Measurements from ENCODE around the gene ZNF43.

ZNF43 gene

GRCh38 chr19:21841081-21841480 is 5.1 kb upstream of the ZNF43 start:
- Histone ChIP-seq H3K27me3 (ENCODE audit: insufficient read depth, low read length, poor library complexity) (no peaks in the 10 kb centered on the region), H3K4me1 (ENCODE audit: insufficient read depth, low read length) (peaks cover 33% of the 10 kb centered on the region), H3K4me2 (ENCODE audit: insufficient read depth, low read length) (no peak overlapping the region), H3K9me3 (ENCODE audit: insufficient read depth, low read length, severe bottlenecking) (no peaks in the 10 kb centered on the region), H4K20me1 (ENCODE audit: insufficient read depth, low read length) (peaks cover 22% of the 10 kb centered on the region; the same call in 1 of the 2 replicates), H3K36me3 (ENCODE audit: insufficient read depth, low read length) (peaks cover 80% of the 10 kb centered on the region), H3K79me2 (ENCODE audit: insufficient read depth, low read length) (peaks cover 51% of the 10 kb centered on the region), H2AFZ (ENCODE audit: low read depth, low read length) (no peak overlapping the region), H3K27ac (ENCODE audit: low read length) (no peak overlapping the region), H3K4me3 (ENCODE audit: low read depth in 1 of 2, low read length in 2 of 2) (no peak overlapping the region), H3K9ac (ENCODE audit: low read depth, low read length) (no peak overlapping the region)
- no peak for TF ChIP-seq EZH2 (IDR thresholded peaks at IDR 0.05; ENCODE audit: borderline replicate concordance, low read depth, low read length, severe bottlenecking)
- TF ChIP-seq CTCF (IDR thresholded peaks at IDR 0.05; ENCODE audit: borderline replicate concordance, extremely low read depth, low read length, poor library complexity, severe bottlenecking), result no peak
- DNase-seq (no peak), ATAC-seq (ENCODE audit: insufficient read depth, low read depth) (no peak)

GRCh38 chr19:21839976-21840375 is 4.0 kb upstream of the ZNF43 start:
- H3K4me2 ChIP-seq (ENCODE audit: insufficient read depth, low read length), result no peak overlapping the region
- H3K27ac ChIP-seq (ENCODE audit: low read length), result no peak overlapping the region
- no peaks in the 10 kb centered on the region for H3K9me3 ChIP-seq (ENCODE audit: insufficient read depth, low read length, severe bottlenecking)
- DNase-seq, result no peak
- no peak for ATAC-seq (ENCODE audit: insufficient read depth, low read depth)
- no peaks in the 10 kb centered on the region for H3K27me3 ChIP-seq (ENCODE audit: insufficient read depth, low read length, poor library complexity)
- no peak overlapping the region for H3K4me3 ChIP-seq (ENCODE audit: low read depth in 1 of 2, low read length in 2 of 2)
- no peak overlapping the region for H3K9ac ChIP-seq (ENCODE audit: low read depth, low read length)
- peaks cover 38% of the 10 kb centered on the region for H3K4me1 ChIP-seq (ENCODE audit: insufficient read depth, low read length)
- peaks cover 17% of the 10 kb centered on the region; the same call in 1 of the 2 replicates for H4K20me1 ChIP-seq (ENCODE audit: insufficient read depth, low read length)
- no peak overlapping the region for H2AFZ ChIP-seq (ENCODE audit: low read depth, low read length)
- peaks cover 74% of the 10 kb centered on the region for H3K36me3 ChIP-seq (ENCODE audit: insufficient read depth, low read length)
- peaks cover 51% of the 10 kb centered on the region for H3K79me2 ChIP-seq (ENCODE audit: insufficient read depth, low read length)
- no peak for TF ChIP-seq CTCF (IDR thresholded peaks at IDR 0.05; ENCODE audit: borderline replicate concordance, extremely low read depth, low read length, poor library complexity, severe bottlenecking)
- TF ChIP-seq EZH2 (IDR thresholded peaks at IDR 0.05; ENCODE audit: borderline replicate concordance, low read depth, low read length, severe bottlenecking), result no peak

- ATAC-seq (ENCODE audit: insufficient read depth, low read depth) (no peak), DNase-seq (no peak)
- no peak overlapping the region for H3K4me2 ChIP-seq (ENCODE audit: insufficient read depth, low read length)
- H3K4me3 ChIP-seq (ENCODE audit: low read depth in 1 of 2, low read length in 2 of 2), result no peak overlapping the region
- H3K4me1 ChIP-seq (ENCODE audit: insufficient read depth, low read length), result peaks cover 51% of the 10 kb centered on the region
- H3K9ac ChIP-seq (ENCODE audit: low read depth, low read length), result no peak overlapping the region
- no peaks in the 10 kb centered on the region for H3K27me3 ChIP-seq (ENCODE audit: insufficient read depth, low read length, poor library complexity)
- peaks cover 16% of the 10 kb centered on the region; the same call in 1 of the 2 replicates for H4K20me1 ChIP-seq (ENCODE audit: insufficient read depth, low read length)
- TF ChIP-seq EZH2 (IDR thresholded peaks at IDR 0.05; ENCODE audit: borderline replicate concordance, low read depth, low read length, severe bottlenecking) (no peak), CTCF (IDR thresholded peaks at IDR 0.05; ENCODE audit: borderline replicate concordance, extremely low read depth, low read length, poor library complexity, severe bottlenecking) (no peak)
- peaks cover 55% of the 10 kb centered on the region for H3K79me2 ChIP-seq (ENCODE audit: insufficient read depth, low read length)
- H3K27ac ChIP-seq (ENCODE audit: low read length), result no peak overlapping the region
- peaks cover 10% of the 10 kb centered on the region for H3K9me3 ChIP-seq (ENCODE audit: insufficient read depth, low read length, severe bottlenecking)
- H3K36me3 ChIP-seq (ENCODE audit: insufficient read depth, low read length), result peaks cover 73% of the 10 kb centered on the region
- no peak overlapping the region for H2AFZ ChIP-seq (ENCODE audit: low read depth, low read length)
Observed at GRCh38 chr19:21838646-21839045, 2.7 kb upstream of the ZNF43 start.

GRCh38 chr19:21835429-21835809 is 563 bp downstream of the ZNF43 start:
- H3K4me1 ChIP-seq (ENCODE audit: insufficient read depth, low read length), result peaks cover 57% of the 10 kb centered on the region
- DNase-seq, result no peak

More at GRCh38 chr19:21835429-21835809, 563 bp downstream of the ZNF43 start:
- Histone ChIP-seq H3K4me3 (ENCODE audit: low read depth in 1 of 2, low read length in 2 of 2) (peak overlapping the region; percentile 41 to 71; a peak in 3 of 4 replicates), H2AFZ (ENCODE audit: low read depth, low read length) (peak overlapping the region; percentile 64), H3K79me2 (ENCODE audit: insufficient read depth, low read length) (peaks cover 66% of the 10 kb centered on the region), H3K4me2 (ENCODE audit: insufficient read depth, low read length) (peak overlapping the region; percentile 58), H4K20me1 (ENCODE audit: insufficient read depth, low read length) (0 out of 2 replicates have a peak, but pooled peaks cover 2% of the 10 kb centered on the region), H3K9ac (ENCODE audit: low read depth, low read length) (peak overlapping the region; percentile 80), H3K27me3 (ENCODE audit: insufficient read depth, low read length, poor library complexity) (no peaks in the 10 kb centered on the region), H3K36me3 (ENCODE audit: insufficient read depth, low read length) (peaks cover 62% of the 10 kb centered on the region), H3K27ac (ENCODE audit: low read length) (peak overlapping the region; percentile 91), H3K9me3 (ENCODE audit: insufficient read depth, low read length, severe bottlenecking) (peaks cover 12% of the 10 kb centered on the region)
- TF ChIP-seq EZH2 (IDR thresholded peaks at IDR 0.05; ENCODE audit: borderline replicate concordance, low read depth, low read length, severe bottlenecking), result no peak
- TF ChIP-seq CTCF (IDR thresholded peaks at IDR 0.05; ENCODE audit: borderline replicate concordance, extremely low read depth, low read length, poor library complexity, severe bottlenecking), result no peak
- no peak for ATAC-seq (ENCODE audit: insufficient read depth, low read depth)

All from DND-41 (cell line).